ENCODE measurements around the gene DHCR24. TPM values are rescaled to one million over a fixed set of nuclear protein-coding genes. Genes with fewer than 3 reads are reported as not detected.
"Not testable (repeated sequence)": the region's sequence is repeated elsewhere in the genome, so short reads cannot be mapped to it uniquely, and the experiment has no call there.

DHCR24 gene
- polyA plus RNA-seq, 2 of the 4 experiments (the other 2 are of a cell fraction) = 29.9 to 33.3 TPM

DNA sequence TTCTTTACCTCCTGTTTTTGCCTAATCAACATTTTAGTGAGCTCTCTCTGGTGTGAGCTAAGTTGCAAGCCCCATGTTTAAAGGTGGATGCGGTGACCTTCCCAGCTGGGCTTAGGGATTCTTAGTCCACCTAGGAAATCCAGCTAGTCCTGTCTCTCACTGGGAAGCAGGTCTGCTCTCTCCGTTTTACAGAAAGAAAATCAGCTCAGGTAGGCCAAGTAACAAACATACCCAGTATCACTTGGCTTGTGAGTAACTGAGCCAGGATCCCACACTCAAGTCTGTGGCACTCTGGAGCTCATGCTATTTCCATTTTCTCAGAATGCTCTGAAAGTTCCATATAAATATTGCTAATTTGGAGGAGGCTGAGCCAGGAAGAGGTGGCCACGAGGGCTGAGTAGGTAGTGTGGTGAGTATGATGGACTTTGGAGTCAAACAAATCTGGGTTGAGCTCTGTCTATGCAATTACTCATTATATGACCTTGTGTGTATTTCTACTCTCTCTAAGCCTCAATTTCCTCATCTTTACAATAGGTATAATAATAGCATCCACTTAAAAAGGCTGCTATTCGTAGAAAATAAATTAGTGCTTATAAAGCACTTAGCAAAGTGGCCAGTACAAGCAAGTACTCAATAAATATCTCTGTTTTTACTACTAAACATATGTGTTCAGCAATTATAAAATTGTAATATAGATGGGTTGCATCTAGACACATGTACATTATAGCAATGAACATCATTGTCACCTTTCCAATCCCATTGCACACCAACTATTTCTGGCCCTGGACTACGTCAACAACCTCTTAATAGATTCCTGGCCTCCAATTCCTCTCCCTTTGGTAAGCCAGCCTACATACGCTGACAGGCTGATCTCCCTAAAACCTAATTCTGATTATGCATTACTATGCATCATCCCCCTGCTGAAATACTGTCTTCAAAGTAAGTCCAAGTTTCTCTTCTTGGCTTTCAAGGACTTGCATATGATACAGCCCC is 32.7 kb upstream of the DHCR24 start:
- DNase-seq (ENCODE audit: low read depth in 1 of 2, low spot score in 1 of 2) = no peak
- no peak overlapping the region for H3K4me2 ChIP-seq
- POLR2A ChIA-PET = no interaction called here
- no peak for FAIRE-seq
- CTCF ChIA-PET = no interaction called here
- H3K4me3 ChIP-seq = no peak overlapping the region
- H3K4me1 ChIP-seq = no peaks in the 10 kb centered on the region
- TF ChIP-seq GATA3 (IDR thresholded peaks at IDR 0.05; ENCODE audit: borderline replicate concordance) (no peak), HEYL (CRISPR knock-in tag; IDR thresholded peaks at IDR 0.05) (no peak), ZNF302 (CRISPR knock-in tag; IDR thresholded peaks at IDR 0.05) (no peak), HOXA7 (CRISPR knock-in tag; IDR thresholded peaks at IDR 0.05) (no peak), HOXB13 (CRISPR knock-in tag; IDR thresholded peaks at IDR 0.05; ENCODE audit: low read depth) (no peak), ZC3H11A (IDR thresholded peaks at IDR 0.05) (no peak), ZSCAN20 (CRISPR knock-in tag; IDR thresholded peaks at IDR 0.05) (no peak), CHD4 (IDR thresholded peaks at IDR 0.05; ENCODE audit: borderline replicate concordance) (no peak), NR3C1 (IDR thresholded peaks at IDR 0.05) (no peak), RARB (CRISPR knock-in tag; IDR thresholded peaks at IDR 0.05) (no peak), ESRRA (IDR thresholded peaks at IDR 0.05; ENCODE audit: borderline replicate concordance, low read length) (no peak), KDM5A (IDR thresholded peaks at IDR 0.05) (no peak), HDAC2 (IDR thresholded peaks at IDR 0.05) (no peak), MYC (IDR thresholded peaks at IDR 0.05; ENCODE audit: borderline replicate concordance, low read length) (no peak)
- TF ChIP-seq, protein P1, sequence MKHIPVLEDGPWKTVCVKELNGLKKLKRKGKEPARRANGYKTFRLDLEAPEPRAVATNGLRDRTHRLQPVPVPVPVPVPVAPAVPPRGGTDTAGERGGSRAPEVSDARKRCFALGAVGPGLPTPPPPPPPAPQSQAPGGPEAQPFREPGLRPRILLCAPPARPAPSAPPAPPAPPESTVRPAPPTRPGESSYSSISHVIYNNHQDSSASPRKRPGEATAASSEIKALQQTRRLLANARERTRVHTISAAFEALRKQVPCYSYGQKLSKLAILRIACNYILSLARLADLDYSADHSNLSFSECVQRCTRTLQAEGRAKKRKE (CRISPR knock-in tag; IDR thresholded peaks at IDR 0.05; ENCODE audit: low read depth) = no peak
- TF ChIP-seq, protein P2, sequence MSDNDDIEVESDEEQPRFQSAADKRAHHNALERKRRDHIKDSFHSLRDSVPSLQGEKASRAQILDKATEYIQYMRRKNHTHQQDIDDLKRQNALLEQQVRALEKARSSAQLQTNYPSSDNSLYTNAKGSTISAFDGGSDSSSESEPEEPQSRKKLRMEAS (IDR thresholded peaks at IDR 0.05) = no peak
- TF ChIP-seq, protein P3, sequence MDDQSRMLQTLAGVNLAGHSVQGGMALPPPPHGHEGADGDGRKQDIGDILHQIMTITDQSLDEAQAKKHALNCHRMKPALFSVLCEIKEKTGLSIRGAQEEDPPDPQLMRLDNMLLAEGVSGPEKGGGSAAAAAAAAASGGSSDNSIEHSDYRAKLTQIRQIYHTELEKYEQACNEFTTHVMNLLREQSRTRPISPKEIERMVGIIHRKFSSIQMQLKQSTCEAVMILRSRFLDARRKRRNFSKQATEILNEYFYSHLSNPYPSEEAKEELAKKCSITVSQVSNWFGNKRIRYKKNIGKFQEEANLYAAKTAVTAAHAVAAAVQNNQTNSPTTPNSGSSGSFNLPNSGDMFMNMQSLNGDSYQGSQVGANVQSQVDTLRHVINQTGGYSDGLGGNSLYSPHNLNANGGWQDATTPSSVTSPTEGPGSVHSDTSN (IDR thresholded peaks at IDR 0.05) = no peak
- TF ChIP-seq, protein P4, sequence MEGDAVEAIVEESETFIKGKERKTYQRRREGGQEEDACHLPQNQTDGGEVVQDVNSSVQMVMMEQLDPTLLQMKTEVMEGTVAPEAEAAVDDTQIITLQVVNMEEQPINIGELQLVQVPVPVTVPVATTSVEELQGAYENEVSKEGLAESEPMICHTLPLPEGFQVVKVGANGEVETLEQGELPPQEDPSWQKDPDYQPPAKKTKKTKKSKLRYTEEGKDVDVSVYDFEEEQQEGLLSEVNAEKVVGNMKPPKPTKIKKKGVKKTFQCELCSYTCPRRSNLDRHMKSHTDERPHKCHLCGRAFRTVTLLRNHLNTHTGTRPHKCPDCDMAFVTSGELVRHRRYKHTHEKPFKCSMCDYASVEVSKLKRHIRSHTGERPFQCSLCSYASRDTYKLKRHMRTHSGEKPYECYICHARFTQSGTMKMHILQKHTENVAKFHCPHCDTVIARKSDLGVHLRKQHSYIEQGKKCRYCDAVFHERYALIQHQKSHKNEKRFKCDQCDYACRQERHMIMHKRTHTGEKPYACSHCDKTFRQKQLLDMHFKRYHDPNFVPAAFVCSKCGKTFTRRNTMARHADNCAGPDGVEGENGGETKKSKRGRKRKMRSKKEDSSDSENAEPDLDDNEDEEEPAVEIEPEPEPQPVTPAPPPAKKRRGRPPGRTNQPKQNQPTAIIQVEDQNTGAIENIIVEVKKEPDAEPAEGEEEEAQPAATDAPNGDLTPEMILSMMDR (IDR thresholded peaks at IDR 0.05) = no peak
- no peak overlapping the region for H3K27ac ChIP-seq
- ATAC-seq = no peak
- no peaks in the 10 kb centered on the region for H3K9me3 ChIP-seq
- 64% methylated on average over 6 of the region's 6 CpGs for WGBS (ENCODE audit: missing lambda C conversion rate)

DNA sequence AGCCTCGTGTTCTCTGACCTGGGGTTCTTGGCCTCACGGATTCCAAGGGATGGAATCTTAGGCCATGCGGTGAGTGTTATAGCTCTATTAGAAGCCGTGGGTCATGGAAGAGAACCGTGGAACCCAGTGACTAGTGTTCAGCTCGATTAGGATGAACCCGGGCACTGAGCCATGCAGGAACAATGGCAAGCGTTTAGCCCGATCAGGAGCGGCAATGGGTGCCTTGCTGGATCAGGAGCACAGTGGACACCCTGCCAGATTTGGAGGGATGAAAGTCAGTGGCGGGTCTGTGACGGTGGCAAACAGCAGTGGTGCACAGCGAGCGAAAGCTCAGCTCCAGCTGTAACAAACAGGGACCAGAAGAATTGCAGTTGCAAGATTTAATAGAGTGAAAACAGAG is 24.1 kb upstream of the DHCR24 start:
- ATAC-seq; H3K9me3 ChIP-seq; DNase-seq (ENCODE audit: low read depth in 1 of 2, low spot score in 1 of 2); H3K4me3 ChIP-seq; FAIRE-seq; POLR2A ChIA-PET; H3K4me2 ChIP-seq; H3K4me1 ChIP-seq; H3K27ac ChIP-seq: not testable (repeated sequence)
- 77% methylated on average over 13 of the region's 14 CpGs for WGBS (ENCODE audit: missing lambda C conversion rate)
- CTCF ChIA-PET = interaction anchor here (0.7 kb wide), 1 partner anchor 111 kb away, joined by 3 read pairs; no protein-coding TSS in a partner anchor

DNA sequence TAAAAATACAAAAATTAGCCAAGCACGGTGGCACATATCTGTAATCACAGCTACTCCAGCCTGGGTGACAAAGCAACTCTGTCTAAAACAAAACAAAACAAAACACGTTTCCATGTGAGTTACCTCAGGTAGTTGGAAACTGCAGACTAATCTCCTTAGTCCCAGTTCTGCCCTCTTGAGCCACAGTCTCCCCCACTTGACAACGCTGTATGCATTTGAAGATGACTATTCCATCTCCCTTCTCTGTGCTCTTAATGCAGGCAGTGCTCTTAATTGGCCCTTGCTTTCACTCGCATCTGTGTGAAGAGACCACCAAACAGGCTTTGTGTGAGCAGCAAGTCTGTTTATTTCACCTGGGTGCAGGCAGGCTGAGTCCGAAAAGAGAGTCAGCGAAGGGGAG is 19.6 kb upstream of the DHCR24 start:
- ATAC-seq (no peak), DNase-seq (ENCODE audit: low read depth in 1 of 2, low spot score in 1 of 2) (no peak), FAIRE-seq (no peak)
- WGBS (ENCODE audit: missing lambda C conversion rate) = 86% methylated on average over 6 of the region's 6 CpGs
- ChIA-PET POLR2A (no interaction called here), CTCF (no interaction called here)
- H3K4me1 ChIP-seq = 0 out of 3 replicates have a peak, but pooled peaks cover 3% of the 10 kb centered on the region
- H3K27ac ChIP-seq = no peak overlapping the region
- no peak overlapping the region for H3K4me3 ChIP-seq
- no peaks in the 10 kb centered on the region for H3K9me3 ChIP-seq
- no peak overlapping the region for H3K4me2 ChIP-seq
- no peak for TF ChIP-seq RNF2 (IDR thresholded peaks at IDR 0.05; ENCODE audit: borderline replicate concordance, low read depth)
- TF ChIP-seq RFX5 (IDR thresholded peaks at IDR 0.05) = no peak
- TF ChIP-seq TFCP2L1 (CRISPR knock-in tag; IDR thresholded peaks at IDR 0.05) = no peak
- TF ChIP-seq, protein P5, sequence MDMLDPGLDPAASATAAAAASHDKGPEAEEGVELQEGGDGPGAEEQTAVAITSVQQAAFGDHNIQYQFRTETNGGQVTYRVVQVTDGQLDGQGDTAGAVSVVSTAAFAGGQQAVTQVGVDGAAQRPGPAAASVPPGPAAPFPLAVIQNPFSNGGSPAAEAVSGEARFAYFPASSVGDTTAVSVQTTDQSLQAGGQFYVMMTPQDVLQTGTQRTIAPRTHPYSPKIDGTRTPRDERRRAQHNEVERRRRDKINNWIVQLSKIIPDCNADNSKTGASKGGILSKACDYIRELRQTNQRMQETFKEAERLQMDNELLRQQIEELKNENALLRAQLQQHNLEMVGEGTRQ (IDR thresholded peaks at IDR 0.05) = no peak
- no peak for TF ChIP-seq MAFK (IDR thresholded peaks at IDR 0.05; ENCODE audit: partially characterized antibody)
- TF ChIP-seq, protein P6, sequence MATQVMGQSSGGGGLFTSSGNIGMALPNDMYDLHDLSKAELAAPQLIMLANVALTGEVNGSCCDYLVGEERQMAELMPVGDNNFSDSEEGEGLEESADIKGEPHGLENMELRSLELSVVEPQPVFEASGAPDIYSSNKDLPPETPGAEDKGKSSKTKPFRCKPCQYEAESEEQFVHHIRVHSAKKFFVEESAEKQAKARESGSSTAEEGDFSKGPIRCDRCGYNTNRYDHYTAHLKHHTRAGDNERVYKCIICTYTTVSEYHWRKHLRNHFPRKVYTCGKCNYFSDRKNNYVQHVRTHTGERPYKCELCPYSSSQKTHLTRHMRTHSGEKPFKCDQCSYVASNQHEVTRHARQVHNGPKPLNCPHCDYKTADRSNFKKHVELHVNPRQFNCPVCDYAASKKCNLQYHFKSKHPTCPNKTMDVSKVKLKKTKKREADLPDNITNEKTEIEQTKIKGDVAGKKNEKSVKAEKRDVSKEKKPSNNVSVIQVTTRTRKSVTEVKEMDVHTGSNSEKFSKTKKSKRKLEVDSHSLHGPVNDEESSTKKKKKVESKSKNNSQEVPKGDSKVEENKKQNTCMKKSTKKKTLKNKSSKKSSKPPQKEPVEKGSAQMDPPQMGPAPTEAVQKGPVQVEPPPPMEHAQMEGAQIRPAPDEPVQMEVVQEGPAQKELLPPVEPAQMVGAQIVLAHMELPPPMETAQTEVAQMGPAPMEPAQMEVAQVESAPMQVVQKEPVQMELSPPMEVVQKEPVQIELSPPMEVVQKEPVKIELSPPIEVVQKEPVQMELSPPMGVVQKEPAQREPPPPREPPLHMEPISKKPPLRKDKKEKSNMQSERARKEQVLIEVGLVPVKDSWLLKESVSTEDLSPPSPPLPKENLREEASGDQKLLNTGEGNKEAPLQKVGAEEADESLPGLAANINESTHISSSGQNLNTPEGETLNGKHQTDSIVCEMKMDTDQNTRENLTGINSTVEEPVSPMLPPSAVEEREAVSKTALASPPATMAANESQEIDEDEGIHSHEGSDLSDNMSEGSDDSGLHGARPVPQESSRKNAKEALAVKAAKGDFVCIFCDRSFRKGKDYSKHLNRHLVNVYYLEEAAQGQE (IDR thresholded peaks at IDR 0.05) = no peak
- TF ChIP-seq ZNF302 (CRISPR knock-in tag; IDR thresholded peaks at IDR 0.05) = no peak
- TF ChIP-seq NPAS2 (CRISPR knock-in tag; IDR thresholded peaks at IDR 0.05; ENCODE audit: borderline replicate concordance) = no peak
- no peak for TF ChIP-seq RARB (CRISPR knock-in tag; IDR thresholded peaks at IDR 0.05)

Measured in A549 (cell line).